ENCODE results near the gene CHRNB2. TPM values are rescaled to one million over a fixed set of nuclear protein-coding genes. Genes with fewer than 3 reads are reported as not detected.

CHRNB2 gene
- total and polyA plus RNA-seq, 2 experiments from 2014 or later: not detected

- H2AFZ ChIP-seq: no peak overlapping the region
- H3K27me3 ChIP-seq (replicated peaks; ENCODE audit: insufficient read depth): peaks cover 8% of the 10 kb centered on the region
- no peaks in the 10 kb centered on the region for H3K9me3 ChIP-seq (ENCODE audit: low read depth)
- H3K27ac ChIP-seq: no peak overlapping the region
- TF ChIP-seq EZH2phosphoT487 (IDR thresholded peaks at IDR 0.05; ENCODE audit: insufficient read depth, low read depth): no peak
- no peak for TF ChIP-seq EZH2 (IDR thresholded peaks at IDR 0.05; ENCODE audit: insufficient read depth, poor library complexity, severe bottlenecking)
- peaks cover 12% of the 10 kb centered on the region; the same call in 1 of the 2 replicates for H3F3A ChIP-seq (ENCODE audit: insufficient read depth)
- H3K79me2 ChIP-seq (ENCODE audit: insufficient read depth): no peaks in the 10 kb centered on the region
- H3K9ac ChIP-seq: no peak overlapping the region
- 89 to 90% methylated on average over 45 to 59 of the region's 59 CpGs for WGBS, 2 experiments (ENCODE audit: low coverage in 1 of 2, low lambda C conversion rate in 2 of 2, missing lambda C conversion rate in 2 of 2)
- in situ Hi-C loops (cut with MboI): no loop called here
- DNase-seq: no peak
- no peaks in the 10 kb centered on the region for H3K9me2 ChIP-seq (ENCODE audit: insufficient read depth)
- H3K4me1 ChIP-seq (ENCODE audit: insufficient read depth): no peaks in the 10 kb centered on the region
- H3K36me3 ChIP-seq (ENCODE audit: low read depth): no peaks in the 10 kb centered on the region
- no peak overlapping the region for H3K4me2 ChIP-seq (ENCODE audit: unreplicated experiment)
- H4K20me1 ChIP-seq (ENCODE audit: insufficient read depth): no peaks in the 10 kb centered on the region
- no peak overlapping the region for H3K4me3 ChIP-seq
These were observed 3.8 kb downstream of the CHRNB2 start for GRCh38 chr1:154571244-154571963.

GRCh38 chr1:154571964-154572288 is 4.3 kb downstream of the CHRNB2 start:
- no peak for TF ChIP-seq EZH2phosphoT487 (IDR thresholded peaks at IDR 0.05; ENCODE audit: insufficient read depth, low read depth)
- TF ChIP-seq EZH2 (IDR thresholded peaks at IDR 0.05; ENCODE audit: insufficient read depth, poor library complexity, severe bottlenecking): no peak
- H3K9ac ChIP-seq: no peak overlapping the region
- H3K4me1 ChIP-seq (ENCODE audit: insufficient read depth): no peaks in the 10 kb centered on the region
- no peak overlapping the region for H3K27ac ChIP-seq
- no peaks in the 10 kb centered on the region for H3K9me2 ChIP-seq (ENCODE audit: insufficient read depth)
- WGBS, 2 experiments (ENCODE audit: low coverage in 1 of 2, low lambda C conversion rate in 2 of 2, missing lambda C conversion rate in 2 of 2): 92 to 96% methylated on average over 19 to 29 of the region's 29 CpGs
- H2AFZ ChIP-seq: no peak overlapping the region
- no peaks in the 10 kb centered on the region for H3K36me3 ChIP-seq (ENCODE audit: low read depth)
- no peak for DNase-seq
- H3F3A ChIP-seq (ENCODE audit: insufficient read depth): peaks cover 12% of the 10 kb centered on the region; the same call in 1 of the 2 replicates
- no peaks in the 10 kb centered on the region for H3K9me3 ChIP-seq (ENCODE audit: low read depth)
- H3K4me2 ChIP-seq (ENCODE audit: unreplicated experiment): no peak overlapping the region
- H3K4me3 ChIP-seq: no peak overlapping the region
- H3K79me2 ChIP-seq (ENCODE audit: insufficient read depth): no peaks in the 10 kb centered on the region
- H4K20me1 ChIP-seq (ENCODE audit: insufficient read depth): no peaks in the 10 kb centered on the region
- in situ Hi-C loops (cut with MboI): no loop called here
- H3K27me3 ChIP-seq (replicated peaks; ENCODE audit: insufficient read depth): peaks cover 4% of the 10 kb centered on the region

- in situ Hi-C loops (cut with MboI): no loop called here
- Histone ChIP-seq H2AFZ (no peak overlapping the region), H3K27ac (no peak overlapping the region), H3K4me3 (no peak overlapping the region), H4K20me1 (ENCODE audit: insufficient read depth) (no peaks in the 10 kb centered on the region), H3K36me3 (ENCODE audit: low read depth) (no peaks in the 10 kb centered on the region), H3K9ac (no peak overlapping the region), H3K9me2 (ENCODE audit: insufficient read depth) (no peaks in the 10 kb centered on the region), H3K4me2 (ENCODE audit: unreplicated experiment) (no peak overlapping the region), H3K4me1 (ENCODE audit: insufficient read depth) (no peaks in the 10 kb centered on the region), H3F3A (ENCODE audit: insufficient read depth) (peaks cover 12% of the 10 kb centered on the region; the same call in 1 of the 2 replicates), H3K9me3 (ENCODE audit: low read depth) (no peaks in the 10 kb centered on the region), H3K27me3 (replicated peaks; ENCODE audit: insufficient read depth) (no peaks in the 10 kb centered on the region), H3K79me2 (ENCODE audit: insufficient read depth) (no peaks in the 10 kb centered on the region)
- DNase-seq: no peak
- TF ChIP-seq EZH2phosphoT487 (IDR thresholded peaks at IDR 0.05; ENCODE audit: insufficient read depth, low read depth): no peak
- no peak for TF ChIP-seq EZH2 (IDR thresholded peaks at IDR 0.05; ENCODE audit: insufficient read depth, poor library complexity, severe bottlenecking)
- 54 to 58% methylated on average over 8 to 10 of the region's 10 CpGs for WGBS, 2 experiments (ENCODE audit: low coverage in 1 of 2, low lambda C conversion rate in 2 of 2, missing lambda C conversion rate in 2 of 2)
These were observed 5.0 kb downstream of the CHRNB2 start for GRCh38 chr1:154572468-154573167.

GRCh38 chr1:154573168-154573510 is 5.6 kb downstream of the CHRNB2 start:
- Histone ChIP-seq H3K9me3 (ENCODE audit: low read depth) (no peaks in the 10 kb centered on the region), H2AFZ (no peak overlapping the region), H3K79me2 (ENCODE audit: insufficient read depth) (no peaks in the 10 kb centered on the region), H3K4me2 (ENCODE audit: unreplicated experiment) (no peak overlapping the region), H3K27ac (no peak overlapping the region), H3K27me3 (replicated peaks; ENCODE audit: insufficient read depth) (no peaks in the 10 kb centered on the region), H3K9ac (no peak overlapping the region), H3K36me3 (ENCODE audit: low read depth) (no peaks in the 10 kb centered on the region), H3K4me3 (no peak overlapping the region), H4K20me1 (ENCODE audit: insufficient read depth) (no peaks in the 10 kb centered on the region), H3K4me1 (ENCODE audit: insufficient read depth) (no peaks in the 10 kb centered on the region), H3K9me2 (ENCODE audit: insufficient read depth) (no peaks in the 10 kb centered on the region), H3F3A (ENCODE audit: insufficient read depth) (peaks cover 12% of the 10 kb centered on the region; the same call in 1 of the 2 replicates)
- in situ Hi-C loops (cut with MboI): no loop called here
- WGBS, 2 experiments (ENCODE audit: low coverage in 1 of 2, low lambda C conversion rate in 2 of 2, missing lambda C conversion rate in 2 of 2): 61 to 67% methylated on average over 3 of the region's 3 CpGs
- TF ChIP-seq EZH2 (IDR thresholded peaks at IDR 0.05; ENCODE audit: insufficient read depth, poor library complexity, severe bottlenecking): no peak
- DNase-seq: no peak

All from GM23248 (cell line).